H1 (cell line): ENCODE measurements around the gene LDLR. TPM values are rescaled to one million over a fixed set of nuclear protein-coding genes. Genes with fewer than 3 reads are reported as not detected.
A peak's percentile ranks its signal among the peaks of the same experiment; 100 is the strongest.

Source experiments
- CTCF ChIA-PET: fragments of 300-600 bp; sonication (Branson Sonifier 250); formaldehyde crosslinking; loops from one replicate; lab custom pipeline; 2021; ENCODE audit not compliant: partially characterized antibody; lab: Charles Lee
- POLR2A ChIA-PET: fragments of 300-600 bp; sonication (Branson Sonifier 250); formaldehyde crosslinking; loops from one replicate; lab custom pipeline; 2021; ENCODE audit warnings: inconsistent platforms; ENCODE audit not compliant: partially characterized antibody; lab: Charles Lee
- DNase-seq, 2 experiments: peaks; one replicate each; pipeline versions ENCODE4 v3.0.0 to v3.0.0-alpha.2; 2010 to 2022; ENCODE audit warnings: low spot score in 2 of 2, low read depth in 1 of 2, mixed read lengths in 1 of 2
- FAIRE-seq: peaks from 2 replicates; lab custom pipeline; 2011; peaks lifted over from hg19 to GRCh38; lab: Jason Lieb, UNC
- H2AFZ ChIP-seq: 2 replicates; pipeline ENCODE4 v1.8.1; 2012; ENCODE audit warnings: low read length, inconsistent platforms
- H2AK5ac ChIP-seq: 2 replicates; pipeline ENCODE4 v1.6.1; 2013; ENCODE audit warnings: low read depth, low read length
- H2BK120ac ChIP-seq: replicated peaks from 2 replicates; pipeline ENCODE3; 2013; ENCODE audit warnings: low read depth, low read length, inconsistent platforms
- H2BK12ac ChIP-seq: 2 replicates; pipeline ENCODE4 v1.6.1; 2013; ENCODE audit warnings: low read depth, low read length
- H2BK15ac ChIP-seq: 2 replicates; pipeline ENCODE4 v1.6.1; 2013; ENCODE audit warnings: low read length
- H2BK20ac ChIP-seq: 2 replicates; pipeline ENCODE4 v1.6.1; 2013; ENCODE audit warnings: low read length
- H2BK5ac ChIP-seq: 2 replicates; pipeline ENCODE4 v1.6.1; 2013; ENCODE audit warnings: low read depth, low read length
- H3K14ac ChIP-seq: 2 replicates; pipeline ENCODE4 v1.6.1; 2013; ENCODE audit warnings: inconsistent platforms; ENCODE audit not compliant: insufficient read length
- H3K18ac ChIP-seq: 2 replicates; pipeline ENCODE4 v1.6.1; 2013; ENCODE audit warnings: low read length; ENCODE audit errors: extremely low read depth
- H3K23ac ChIP-seq: 2 replicates; pipeline ENCODE4 v1.6.1; 2013; ENCODE audit warnings: inconsistent platforms; ENCODE audit not compliant: insufficient read length
- H3K23me2 ChIP-seq: 2 replicates; pipeline ENCODE4 v1.6.1; 2013; ENCODE audit warnings: low read depth, low read length
- H3K27ac ChIP-seq: 2 replicates; pipeline ENCODE4 v1.6.1; 2011; ENCODE audit warnings: low read depth, low read length, inconsistent platforms
- H3K27me3 ChIP-seq, 4 experiments: replicated peaks in 1 of 4; 1 replicate in 1 of 4; 2 replicates in 3 of 4; pipeline versions ENCODE4 v1.6.1 to v1.8.1; 2011 to 2013; ENCODE audit warnings: low read length in 3 of 4, mild to moderate bottlenecking in 3 of 4, inconsistent platforms in 2 of 4, mixed read lengths in 2 of 4, moderate library complexity in 1 of 4; ENCODE audit not compliant: control insufficient read depth in 3 of 4, insufficient read depth in 3 of 4; ENCODE audit errors: extremely low read depth in 1 of 4
- H3K36me3 ChIP-seq, 4 experiments: 2 replicates each; pipeline versions ENCODE4 v1.6.1 to v1.8.1; 2011 to 2013; ENCODE audit warnings: mild to moderate bottlenecking in 4 of 4, low read length in 3 of 4, moderate library complexity in 2 of 4, control low read depth in 1 of 4, inconsistent platforms in 1 of 4; ENCODE audit not compliant: insufficient read depth in 4 of 4, control insufficient read depth in 2 of 4
- H3K4ac ChIP-seq: replicated peaks from 2 replicates; pipeline ENCODE3; 2013; ENCODE audit warnings: low read length, low read depth, mixed read lengths, inconsistent platforms; ENCODE audit not compliant: insufficient read length
- H3K4me1 ChIP-seq, 4 experiments: replicated peaks in 1 of 4; 1 replicate in 1 of 4; 2 replicates in 3 of 4; pipeline versions ENCODE4 v1.6.1 to v1.8.1; 2011 to 2013; ENCODE audit warnings: low read length in 3 of 4, inconsistent platforms in 2 of 4, mixed read lengths in 1 of 4; ENCODE audit not compliant: insufficient read depth in 4 of 4, control insufficient read depth in 3 of 4
- H3K4me2 ChIP-seq, 2 experiments: 2 replicates each; pipeline versions ENCODE4 v1.6.1 to v1.8.1; 2011 to 2013; ENCODE audit warnings: low read depth in 2 of 2, low read length in 2 of 2, control low read depth in 1 of 2, inconsistent platforms in 1 of 2, mild to moderate bottlenecking in 1 of 2; ENCODE audit not compliant: insufficient read depth in 1 of 2
- H3K4me3 ChIP-seq, 4 experiments: fragments of 200-600, 300-600 bp in 1 of 4; sonication (generic), shearing (Covaris generic), sonication (Bioruptor Twin) in 1 of 4; 2 replicates each; pipeline versions ENCODE4 v1.5.1 to v1.8.1; 2011 to 2016; ENCODE audit warnings: low read length in 4 of 4, low read depth in 3 of 4, control low read depth in 2 of 4, inconsistent platforms in 2 of 4, mild to moderate bottlenecking in 2 of 4, mixed read lengths in 1 of 4, moderate library complexity in 1 of 4; ENCODE audit not compliant: insufficient read depth in 2 of 4; ENCODE audit errors: extremely low read depth in 1 of 4
- H3K56ac ChIP-seq: replicated peaks from 2 replicates; pipeline ENCODE3; 2013; ENCODE audit warnings: low read depth, mild to moderate bottlenecking, mixed read lengths, low read length, inconsistent platforms; ENCODE audit not compliant: insufficient read length
- H3K79me1 ChIP-seq: 2 replicates; pipeline ENCODE4 v1.6.1; 2013; ENCODE audit warnings: low read depth, low read length, control low read depth
- H3K79me2 ChIP-seq, 2 experiments: 2 replicates each; pipeline versions ENCODE4 v1.6.1 to v1.8.1; 2012 to 2013; ENCODE audit warnings: low read length in 2 of 2, mild to moderate bottlenecking in 2 of 2, inconsistent platforms in 1 of 2; ENCODE audit not compliant: insufficient read depth in 2 of 2, control insufficient read depth in 1 of 2
- H3K9ac ChIP-seq, 4 experiments: replicated peaks in 1 of 4; 1 replicate in 1 of 4; 2 replicates in 3 of 4; pipeline versions ENCODE4 v1.6.1 to v1.8.1; 2011 to 2013; ENCODE audit warnings: low read depth in 3 of 4, low read length in 3 of 4, control low read depth in 2 of 4, mild to moderate bottlenecking in 2 of 4, moderate library complexity in 2 of 4, inconsistent platforms in 1 of 4; ENCODE audit errors: extremely low read depth in 1 of 4
- H3K9me3 ChIP-seq, 2 experiments: 2 replicates each; pipeline versions ENCODE4 v1.6.1 to v1.8.1; 2012 to 2013; ENCODE audit warnings: mild to moderate bottlenecking in 2 of 2, moderate library complexity in 2 of 2, control low read depth in 1 of 2, inconsistent platforms in 1 of 2, low read depth in 1 of 2, low read length in 1 of 2, mixed read lengths in 1 of 2; ENCODE audit not compliant: insufficient read depth in 2 of 2
- H4K20me1 ChIP-seq, 2 experiments: replicated peaks in 1 of 2; 2 replicates each; pipeline versions ENCODE3 to v1.8.1; 2011 to 2013; ENCODE audit warnings: inconsistent platforms in 2 of 2, low read length in 2 of 2, mild to moderate bottlenecking in 1 of 2; ENCODE audit not compliant: insufficient read depth in 2 of 2, control insufficient read depth in 1 of 2
- H4K5ac ChIP-seq: 2 replicates; pipeline ENCODE4 v1.6.1; 2013; ENCODE audit warnings: low read length, low read depth, mixed read lengths, inconsistent platforms; ENCODE audit not compliant: insufficient read length
- H4K8ac ChIP-seq: 2 replicates; pipeline ENCODE4 v1.8.0; 2013; ENCODE audit warnings: mild to moderate bottlenecking, moderate library complexity, low read length, inconsistent platforms; ENCODE audit not compliant: insufficient read depth; ENCODE audit errors: extremely low read depth
- H4K91ac ChIP-seq: replicated peaks from 2 replicates; pipeline ENCODE3; 2013; ENCODE audit warnings: low read length, mixed read lengths, inconsistent platforms; ENCODE audit not compliant: insufficient read length
- CTBP2 ChIP-seq: IDR thresholded peaks from 2 replicates; pipeline ENCODE4 v1.7.0; 2011; ENCODE audit warnings: borderline replicate concordance, mild to moderate bottlenecking, moderate library complexity, mixed read lengths, low read length; ENCODE audit not compliant: insufficient read depth, insufficient read length
- MAFK ChIP-seq: IDR thresholded peaks from 2 replicates; pipeline ENCODE4 v1.6.1; 2012; ENCODE audit warnings: low read depth, mild to moderate bottlenecking, improper control_type of control experiment, low read length
- NANOG ChIP-seq: IDR thresholded peaks from 2 replicates; pipeline ENCODE4 v1.6.1; 2011; ENCODE audit warnings: low read length, low read depth, mild to moderate bottlenecking, inconsistent platforms; ENCODE audit not compliant: insufficient read depth, poor library complexity, severe bottlenecking
- POLR2AphosphoS5 ChIP-seq: IDR thresholded peaks from 2 replicates; pipeline ENCODE4 v1.6.1; 2011; ENCODE audit warnings: low read depth, low read length
- SIRT6 ChIP-seq: IDR thresholded peaks from one replicate; pipeline ENCODE4 v1.7.1; 2012; ENCODE audit warnings: low read length, inconsistent platforms
- TAF1 ChIP-seq: IDR thresholded peaks from 2 replicates; pipeline ENCODE4 v1.6.1; 2011; ENCODE audit warnings: mild to moderate bottlenecking, low read depth, low read length
- TCF12 ChIP-seq: IDR thresholded peaks from 2 replicates; pipeline ENCODE4 v1.6.1; 2011; ENCODE audit warnings: low read depth, mild to moderate bottlenecking, low read length
- ZNF274 ChIP-seq: IDR thresholded peaks from 2 replicates; pipeline ENCODE4 v1.7.0; 2012; ENCODE audit warnings: low read length, borderline replicate concordance; ENCODE audit errors: extremely low read depth
- WGBS, 2 experiments: shearing (Covaris generic) in 1 of 2; methylation state at CpG; one replicate each; pipeline versions ENCODE4 v1.1.6 to v1.1.7; 2013 to 2015; ENCODE audit warnings: low lambda C conversion rate in 2 of 2, mixed read lengths in 2 of 2, inconsistent platforms in 1 of 2, low coverage in 1 of 2, missing lambda C conversion rate in 1 of 2; ENCODE audit not compliant: insufficient replicate concordance in 2 of 2, insufficient coverage in 1 of 2, insufficient read length in 1 of 2; ENCODE audit errors: extremely low coverage in 1 of 2, missing lambda C conversion rate in 1 of 2; 5-methylcytosine and 5-hydroxymethylcytosine counted together
- polyA plus RNA-seq, 7 experiments: library from polyadenylated mRNA; depleted of rRNA in 3 of 7; stranded (reverse) in 5 of 7; unstranded in 2 of 7; fragments of >200 nt in 5 of 7; fragments of 200-250 nt in 2 of 7; gene quantifications; 1 replicate in 5 of 7; 2 replicates in 1 of 7; 4 replicates in 1 of 7; pipeline versions ENCODE4 v1.2.1 to v1.2.3, GENCODE V29; 2011 to 2013; ENCODE audit warnings: missing spikeins in 2 of 7, mixed read lengths in 2 of 7
- total RNA-seq: library from RNA; stranded (reverse); fragmentation: NEBNext Ultra II Directional; extraction: Animal tissue kit (Norgen Biotek cat#: 25700); gene quantifications from 2 replicates; pipeline ENCODE4 v1.2.1, GENCODE V29; 2021

Gene LDLR
- total and polyA plus RNA-seq, 2 of the 8 experiments (the other 6 are each of a cell fraction or from before 2014, with no cell fraction given), result 70.1 to 118 TPM

DNA sequence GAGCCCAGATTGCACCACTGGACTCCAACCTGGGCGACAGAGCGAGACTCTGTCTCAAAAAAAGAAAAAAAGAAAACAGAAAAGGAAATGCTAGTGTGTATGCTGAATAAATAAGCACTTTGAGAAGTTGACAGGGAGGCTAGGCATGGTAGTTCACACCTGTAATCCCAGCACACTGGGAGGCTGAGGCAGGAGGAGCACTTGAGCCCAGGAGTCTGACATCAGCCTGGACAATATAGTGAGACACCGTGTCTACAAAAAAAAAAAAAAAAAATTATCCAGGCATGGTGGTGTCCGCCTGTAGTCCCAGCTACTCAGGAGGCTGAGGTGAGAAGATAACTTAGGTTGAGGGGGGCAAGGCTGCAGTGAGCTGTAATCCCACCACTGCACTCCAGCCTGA lies 19.1 kb upstream of the LDLR start:
- no peak overlapping the region for H3K14ac ChIP-seq
- H4K91ac ChIP-seq, result no peak overlapping the region
- H2BK12ac ChIP-seq, result no peak overlapping the region
- H4K20me1 ChIP-seq, result no peaks in the 10 kb centered on the region
- H3K79me1 ChIP-seq, result no peaks in the 10 kb centered on the region
- H3K79me2 ChIP-seq, result no peaks in the 10 kb centered on the region
- no peak overlapping the region for H4K8ac ChIP-seq
- no peaks in the 10 kb centered on the region for H3K27me3 ChIP-seq
- H3K56ac ChIP-seq, result no peak overlapping the region
- DNase-seq, result no peak
- H2AFZ ChIP-seq, result no peak overlapping the region
- peaks cover 0 to 3% (median 0%) of the 10 kb centered on the region in 4 experiments; a peak in 1 of 7 replicates for H3K4me1 ChIP-seq
- H3K4ac ChIP-seq, result no peak overlapping the region
- H3K9me3 ChIP-seq, result no peaks in the 10 kb centered on the region
- no peak overlapping the region for H2BK20ac ChIP-seq
- FAIRE-seq, result no peak
- no peak overlapping the region for H3K4me2 ChIP-seq
- ChIA-PET CTCF (interaction anchor here (0.7 kb wide), 1 partner anchor 35 kb away, joined by 4 read pairs; no protein-coding TSS in a partner anchor), POLR2A (interaction anchor here (0.6 to 1.7 kb wide), 4 partner anchors 13 to 35 kb away, joined by 3 to 11 read pairs (median 3); partner anchors contain the start of gene LDLR)
- H2BK15ac ChIP-seq, result no peak overlapping the region
- H3K18ac ChIP-seq, result no peak overlapping the region
- H2BK5ac ChIP-seq, result no peak overlapping the region
- WGBS, 2 experiments, result 98% methylated on average over 4 of the region's 4 CpGs; no CpG with 5 or more reads in 1 of the 2 experiments
- no peak overlapping the region for H3K4me3 ChIP-seq
- no peak overlapping the region for H3K9ac ChIP-seq
- H3K36me3 ChIP-seq, result peaks cover 0 to 10% (median 0%) of the 10 kb centered on the region in 4 experiments; a peak in 1 of 8 replicates
- no peak overlapping the region for H2BK120ac ChIP-seq
- H3K23me2 ChIP-seq, result no peaks in the 10 kb centered on the region
- no peak overlapping the region for H4K5ac ChIP-seq
- no peak for TF ChIP-seq TAF1
- TF ChIP-seq POLR2AphosphoS5, result no peak
- no peak for TF ChIP-seq MAFK
- TF ChIP-seq TCF12, result no peak
- TF ChIP-seq ZNF274, result no peak
- no peak for TF ChIP-seq NANOG
- TF ChIP-seq CTBP2, result no peak
- TF ChIP-seq SIRT6, result no peak
- 0 out of 2 replicates have a peak overlapping the region, but pooled peaks have one; percentile 24 for H2AK5ac ChIP-seq
- H3K27ac ChIP-seq, result no peak overlapping the region
- H3K23ac ChIP-seq, result no peak overlapping the region
